HepG2 (cell line): ENCODE results near the gene NTSR2. TPM values are rescaled to one million over a fixed set of nuclear protein-coding genes. Genes with fewer than 3 reads are reported as not detected.

Experiments used
- ATAC-seq: fragments of 200-7000 bp; cut with Tn5 transposase; 3 replicates; pipeline ENCODE4 v1.9.1; 2020; ENCODE audit warnings: mild to moderate bottlenecking, moderate library complexity
- BruUV-seq: library from RNA; stranded (reverse); fragments of 400-500 nt; replicated peaks from 2 replicates; lab custom pipeline; 2021; lab: Mats Ljungman, UMichigan
- CTCF ChIA-PET: fragments of 300-600 bp; formaldehyde crosslinking; extraction: SDS; loops from one replicate; lab custom pipeline; 2021; ENCODE audit warnings: low total read pairs, inconsistent platforms, low intra/inter-chr PET ratio; lab: Yijun Ruan, JAX
- POLR2A ChIA-PET: fragments of 350-600 bp; sonication (Branson Sonifier 250); formaldehyde crosslinking; loops from one replicate; lab custom pipeline; 2020; ENCODE audit warnings: antibody characterized with exemption, inconsistent platforms; lab: Yijun Ruan, JAX
- DNase-seq: peaks from one replicate; pipeline ENCODE4 v3.0.0-alpha.2; 2015; ENCODE audit warnings: low spot score
- FAIRE-seq: peaks from 3 replicates; lab custom pipeline; 2011; peaks lifted over from hg19 to GRCh38; lab: Jason Lieb, UNC
- H2AFZ ChIP-seq: one replicate; pipeline ENCODE4 v1.6.1; 2011; ENCODE audit warnings: low read length, inconsistent platforms
- H3K27ac ChIP-seq: fragments of 300-600 bp; 3 replicates; pipeline ENCODE4 v1.8.0; 2011; ENCODE audit warnings: mixed run types, mild to moderate bottlenecking, mixed read lengths, low read length, inconsistent platforms; ENCODE audit not compliant: insufficient read depth; ENCODE audit errors: extremely low read length
- H3K27me3 ChIP-seq, 2 experiments: fragments of 200-600 bp in 1 of 2; 2 replicates in 1 of 2; 3 replicates in 1 of 2; pipeline versions ENCODE4 v1.6.0 to v1.8.0; 2011; ENCODE audit warnings: low read length in 2 of 2, mild to moderate bottlenecking in 2 of 2, moderate library complexity in 2 of 2, inconsistent platforms in 1 of 2; ENCODE audit not compliant: insufficient read depth in 2 of 2, control insufficient read depth in 1 of 2
- H3K36me3 ChIP-seq, 2 experiments: fragments of 200-600 bp in 1 of 2; replicated peaks in 1 of 2; 2 replicates in 1 of 2; 3 replicates in 1 of 2; pipeline versions ENCODE4 v1.5.1 to v1.8.0; 2011; ENCODE audit warnings: low read length in 2 of 2, inconsistent platforms in 1 of 2; ENCODE audit not compliant: insufficient read depth in 2 of 2, control insufficient read depth in 1 of 2
- H3K4me1 ChIP-seq: 2 replicates; pipeline ENCODE4 v1.5.1; 2012; ENCODE audit warnings: low read length, inconsistent platforms; ENCODE audit not compliant: insufficient read depth
- H3K4me2 ChIP-seq: 2 replicates; pipeline ENCODE4 v1.6.0; 2011; ENCODE audit warnings: low read depth, low read length, inconsistent platforms
- H3K4me3 ChIP-seq, 3 experiments: fragments of 200-600 bp in 1 of 3; sonication (generic), shearing (Covaris generic) in 1 of 3; replicated peaks in 1 of 3; 2 replicates each; pipeline ENCODE4 v1.5.1; 2011 to 2016; ENCODE audit warnings: low read length in 3 of 3, inconsistent platforms in 2 of 3, low read depth in 2 of 3, mild to moderate bottlenecking in 2 of 3, control low read depth in 1 of 3, mixed read lengths in 1 of 3; ENCODE audit not compliant: insufficient read depth in 1 of 3
- H3K79me2 ChIP-seq: one replicate; pipeline ENCODE4 v1.6.1; 2011; ENCODE audit warnings: low read length, inconsistent platforms; ENCODE audit not compliant: insufficient read depth
- H3K9ac ChIP-seq: 2 replicates; pipeline ENCODE4 v1.6.0; 2011; ENCODE audit warnings: mild to moderate bottlenecking, low read depth, low read length, inconsistent platforms; ENCODE audit not compliant: insufficient read depth
- H3K9me3 ChIP-seq: 2 replicates; pipeline ENCODE4 v1.5.1; 2012; ENCODE audit warnings: mild to moderate bottlenecking, low read length
- H4K20me1 ChIP-seq: 2 replicates; pipeline ENCODE4 v1.6.0; 2011; ENCODE audit warnings: inconsistent platforms, mild to moderate bottlenecking, low read length, moderate library complexity; ENCODE audit not compliant: insufficient read depth
- ATF5 ChIP-seq: sonication (generic); formaldehyde crosslinking; IDR thresholded peaks from 2 replicates; pipeline ENCODE4 v1.4.0; 2020; ENCODE audit warnings: mild to moderate bottlenecking, low read depth, missing genetic modification reagents
- CHD2 ChIP-seq: IDR thresholded peaks from 2 replicates; pipeline ENCODE4 v1.6.1; 2011; ENCODE audit warnings: low read depth, low read length, improper control_type of control experiment
- KAT7 ChIP-seq: IDR thresholded peaks from 2 replicates; pipeline ENCODE4 v1.6.1; 2018; ENCODE audit warnings: borderline replicate concordance, missing compliant biosample characterization
- REXO4 ChIP-seq: sonication (generic); formaldehyde crosslinking; IDR thresholded peaks from 2 replicates; pipeline ENCODE4 v1.8.0; 2022; ENCODE audit warnings: missing genetic modification reagents, mild to moderate bottlenecking, borderline replicate concordance
- RFX3 ChIP-seq: IDR thresholded peaks from 2 replicates; pipeline ENCODE4 v1.6.1; 2016; ENCODE audit warnings: missing biosample characterization, missing genetic modification reagents
- SYNCRIP ChIP-seq: fragments of 200-400 bp; formaldehyde crosslinking; IDR thresholded peaks from 2 replicates; pipeline ENCODE4 v1.6.1; 2018; ENCODE audit warnings: mild to moderate bottlenecking, low read depth, low read length; ENCODE audit not compliant: insufficient read depth
- TBL1XR1 ChIP-seq: fragments of 150-350 bp; IDR thresholded peaks from 2 replicates; pipeline ENCODE4 v1.6.1; 2014; ENCODE audit warnings: borderline replicate concordance, low read length; ENCODE audit not compliant: partially characterized antibody
- YEATS4 ChIP-seq: sonication (generic); formaldehyde crosslinking; IDR thresholded peaks from 2 replicates; pipeline ENCODE4 v1.4.0; 2020; ENCODE audit warnings: missing genetic modification reagents, borderline replicate concordance
- ZFP41 ChIP-seq: sonication (generic); formaldehyde crosslinking; IDR thresholded peaks from 2 replicates; pipeline ENCODE4 v1.4.0; 2020; ENCODE audit warnings: mild to moderate bottlenecking, missing genetic modification reagents, borderline replicate concordance
- ZNF12 ChIP-seq: sonication (generic); formaldehyde crosslinking; IDR thresholded peaks from 2 replicates; pipeline ENCODE4 v1.5.0; 2020; ENCODE audit warnings: missing genetic modification reagents
- ZNF138 ChIP-seq: sonication (generic); formaldehyde crosslinking; IDR thresholded peaks from 2 replicates; pipeline ENCODE4 v1.5.0; 2020; ENCODE audit warnings: mild to moderate bottlenecking, low read depth, missing genetic modification reagents
- ZNF691 ChIP-seq: sonication (generic); formaldehyde crosslinking; IDR thresholded peaks from 2 replicates; pipeline ENCODE4 v1.4.0; 2020; ENCODE audit warnings: missing genetic modification reagents, low read depth, mild to moderate bottlenecking, borderline replicate concordance
- WGBS: methylation state at CpG from one replicate; pipeline ENCODE4 v1.1.6; 2017; ENCODE audit warnings: low lambda C conversion rate; 5-methylcytosine and 5-hydroxymethylcytosine counted together
- in situ Hi-C: cut with HindIII; loops from 2 replicates; pipeline ENCODE4 v1.10.0; 2017; ENCODE audit warnings: low pct_unique_long_range_greater_than_20kb; ENCODE audit not compliant: extremely low pct_ligation_motif_present
- intact Hi-C: fragments of 100-400 bp; cut with micrococcal nuclease; formaldehyde crosslinking; loops from one replicate; pipeline ENCODE4 v1.10.0; 2022; ENCODE audit not compliant: unreplicated experiment
- polyA plus RNA-seq, 8 experiments: library from polyadenylated mRNA; depleted of rRNA in 3 of 8; stranded (reverse) in 7 of 8; unstranded in 1 of 8; fragments of >200 nt; fragmentation: Illumina TruSeq in 4 of 8; extraction: Trizol in 4 of 8; gene quantifications; 2 replicates each; pipeline versions ENCODE4 v1.2.1 to v1.2.3, GENCODE V29; 2011 to 2016; ENCODE audit warnings: low read depth in 4 of 8, missing spikeins in 1 of 8, mixed read lengths in 1 of 8; ENCODE audit not compliant: insufficient read depth in 1 of 8
- total RNA-seq, 5 experiments: library from RNA; depleted of rRNA; stranded (reverse); fragments of >200 nt; fragmentation: Illumina TruSeq; extraction: Trizol; gene quantifications; 2 replicates each; pipeline ENCODE4 v1.2.3, GENCODE V29; 2016; ENCODE audit warnings: low read depth in 1 of 5

Gene NTSR2
- total and polyA plus RNA-seq, 2 of the 13 experiments (the other 11 are each of a cell fraction or from before 2014, with no cell fraction given): not detected

GRCh38 chr2:11712866-11713265 lies 42.9 kb upstream of the NTSR2 start:
- Histone ChIP-seq H3K9me3 (no peaks in the 10 kb centered on the region), H3K36me3 (no peaks in the 10 kb centered on the region), H2AFZ (no peak overlapping the region), H3K79me2 (no peaks in the 10 kb centered on the region), H3K4me3 (no peak overlapping the region), H3K27me3 (peaks cover 7 to 34% of the 10 kb centered on the region in 2 experiments; a peak in 3 of 5 replicates), H3K27ac (no peak overlapping the region), H3K4me2 (no peak overlapping the region), H3K4me1 (peaks cover 25% of the 10 kb centered on the region), H4K20me1 (no peaks in the 10 kb centered on the region), H3K9ac (no peak overlapping the region)
- FAIRE-seq (no peak), DNase-seq (no peak), ATAC-seq (no peak)
- TF ChIP-seq SYNCRIP: no peak
- TF ChIP-seq KAT7 (CRISPR knock-in tag): no peak
- TF ChIP-seq ZNF12 (CRISPR knock-in tag): no peak
- no peak for TF ChIP-seq ZFP41 (CRISPR knock-in tag)
- TF ChIP-seq ZNF691 (CRISPR knock-in tag): no peak
- no peak for TF ChIP-seq RFX3
- TF ChIP-seq ATF5 (CRISPR knock-in tag): no peak
- TF ChIP-seq YEATS4 (CRISPR knock-in tag): no peak
- TF ChIP-seq TBL1XR1: no peak
- TF ChIP-seq CHD2: no peak
- no peak for TF ChIP-seq ZNF138 (CRISPR knock-in tag)
- TF ChIP-seq REXO4: no peak
- BruUV-seq: no TSS peak
- CTCF ChIA-PET: no interaction called here
- intact Hi-C loops (no loop called here), in situ Hi-C loops (no loop called here)
- POLR2A ChIA-PET: no interaction called here
- WGBS: 27% methylated on average over 2 of the region's 2 CpGs
